SK-N-SH treated with all-trans-retinoic acid at 6 μM for 48 hours (cell line): ENCODE results near the gene G6PC1.

ENCODE experiments used
- ARNTL ChIP-seq: fragments of 450-650 bp; formaldehyde crosslinking; IDR thresholded peaks from 2 replicates; pipeline ENCODE4 v1.5.0; 2020; ENCODE audit warnings: low read depth, mild to moderate bottlenecking, moderate library complexity, borderline replicate concordance
- CSDC2 ChIP-seq: fragments of 250-450 bp; sonication (Bioruptor Pico); IDR thresholded peaks from 2 replicates; pipeline ENCODE4 v1.5.0; 2020; ENCODE audit warnings: mild to moderate bottlenecking, moderate library complexity
- PATZ1 ChIP-seq: fragments of 250-450 bp; sonication (Bioruptor Pico); IDR thresholded peaks from 2 replicates; pipeline ENCODE4 v1.8.0; 2020; ENCODE audit warnings: mild to moderate bottlenecking, moderate library complexity, borderline replicate concordance
- POU6F1 ChIP-seq: fragments of 250-450 bp; sonication (Bioruptor Pico); IDR thresholded peaks from 2 replicates; pipeline ENCODE4 v1.8.0; 2021; ENCODE audit warnings: low read depth, mild to moderate bottlenecking, moderate library complexity, borderline replicate concordance
- SNAI2 ChIP-seq: fragments of 250-450 bp; sonication (Bioruptor Pico); IDR thresholded peaks from 2 replicates; pipeline ENCODE4 v1.5.0; 2020; ENCODE audit warnings: mild to moderate bottlenecking, moderate library complexity
- ZC3H10 ChIP-seq: fragments of 250-450 bp; sonication (Bioruptor Pico); IDR thresholded peaks from 2 replicates; pipeline ENCODE4 v1.5.1; 2021; ENCODE audit warnings: mild to moderate bottlenecking, moderate library complexity

- TF ChIP-seq ZC3H10 (CRISPR knock-in tag) (no peak), PATZ1 (CRISPR knock-in tag) (no peak), SNAI2 (CRISPR knock-in tag) (no peak), ARNTL (CRISPR knock-in tag) (no peak), POU6F1 (CRISPR knock-in tag) (no peak), CSDC2 (CRISPR knock-in tag) (no peak)
Measured at GRCh38 chr17:42886283-42887176, 14.1 kb upstream of the G6PC1 start.
